ENCODE data around the gene PHLPP2.

DNA sequence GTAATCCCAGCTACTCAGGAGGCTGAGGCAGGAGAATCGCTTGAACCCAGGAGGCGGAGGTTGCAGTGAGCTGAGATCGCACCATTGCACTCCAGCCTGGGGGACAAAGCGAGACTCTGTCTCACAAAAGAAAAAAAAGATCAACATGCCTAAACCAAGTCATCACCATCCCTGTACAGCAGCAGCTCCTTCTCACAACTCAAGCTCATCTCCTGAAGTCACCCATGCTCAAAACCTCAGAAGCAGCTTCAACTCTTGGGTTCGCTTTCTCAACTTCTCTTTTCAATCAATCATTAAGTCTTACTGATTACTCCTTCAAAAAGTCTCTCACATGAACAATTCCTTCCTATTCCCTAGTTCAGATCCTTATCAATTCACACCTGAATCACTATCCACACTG lies 31.3 kb downstream of the PHLPP2 start:
- TF ChIP-seq HDAC2 (IDR thresholded peaks at IDR 0.05) = no peak
- TF ChIP-seq, protein P1, sequence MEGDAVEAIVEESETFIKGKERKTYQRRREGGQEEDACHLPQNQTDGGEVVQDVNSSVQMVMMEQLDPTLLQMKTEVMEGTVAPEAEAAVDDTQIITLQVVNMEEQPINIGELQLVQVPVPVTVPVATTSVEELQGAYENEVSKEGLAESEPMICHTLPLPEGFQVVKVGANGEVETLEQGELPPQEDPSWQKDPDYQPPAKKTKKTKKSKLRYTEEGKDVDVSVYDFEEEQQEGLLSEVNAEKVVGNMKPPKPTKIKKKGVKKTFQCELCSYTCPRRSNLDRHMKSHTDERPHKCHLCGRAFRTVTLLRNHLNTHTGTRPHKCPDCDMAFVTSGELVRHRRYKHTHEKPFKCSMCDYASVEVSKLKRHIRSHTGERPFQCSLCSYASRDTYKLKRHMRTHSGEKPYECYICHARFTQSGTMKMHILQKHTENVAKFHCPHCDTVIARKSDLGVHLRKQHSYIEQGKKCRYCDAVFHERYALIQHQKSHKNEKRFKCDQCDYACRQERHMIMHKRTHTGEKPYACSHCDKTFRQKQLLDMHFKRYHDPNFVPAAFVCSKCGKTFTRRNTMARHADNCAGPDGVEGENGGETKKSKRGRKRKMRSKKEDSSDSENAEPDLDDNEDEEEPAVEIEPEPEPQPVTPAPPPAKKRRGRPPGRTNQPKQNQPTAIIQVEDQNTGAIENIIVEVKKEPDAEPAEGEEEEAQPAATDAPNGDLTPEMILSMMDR (IDR thresholded peaks at IDR 0.05 in 2 of 3, conservative IDR thresholded peaks at IDR 0.05 in 1 of 3; ENCODE audit: control insufficient read depth in 2 of 3, extremely low read depth in 1 of 3, insufficient read depth in 1 of 3, low read depth in 3 of 3, low read length in 3 of 3) = no peak
- no peak for TF ChIP-seq POLR2A (IDR thresholded peaks at IDR 0.05; ENCODE audit: low read depth, low read length)
- no peak for TF ChIP-seq PML (IDR thresholded peaks at IDR 0.05; ENCODE audit: low read length)
- no peak for TF ChIP-seq YY1 (IDR thresholded peaks at IDR 0.05; ENCODE audit: low read depth, low read length)
- no peak for TF ChIP-seq ZBED1 (IDR thresholded peaks at IDR 0.05; ENCODE audit: borderline replicate concordance)
- TF ChIP-seq POLR2AphosphoS5 (IDR thresholded peaks at IDR 0.05; ENCODE audit: low read length) = no peak
- no peak for TF ChIP-seq RAD21 (IDR thresholded peaks at IDR 0.05; ENCODE audit: insufficient read depth, low read depth, low read length)
- TF ChIP-seq MTA2 (IDR thresholded peaks at IDR 0.05; ENCODE audit: low read depth) = no peak

Measured in GM12878 (cell line).